ENCODE results near the gene EEF1A1. TPM values are rescaled to one million over a fixed set of nuclear protein-coding genes. Genes with fewer than 3 reads are reported as not detected.
A peak's percentile ranks its signal among the peaks of the same experiment; 100 is the strongest.
"Not testable (repeated sequence)": the region's sequence is repeated elsewhere in the genome, so short reads cannot be mapped to it uniquely, and the experiment has no call there.

EEF1A1 gene
- total RNA-seq, 1 experiment from 2014 or later = 7,052 TPM

- no peaks in the 10 kb centered on the region for H3K4me1 Mint-ChIP-seq (ENCODE audit: low read depth, unreplicated experiment)
- CTCF ChIA-PET = interaction anchor here (0.6 kb wide), 1 partner anchor 35 kb away, joined by 4 read pairs; no protein-coding TSS in a partner anchor
- BruUV-seq (replicated peaks) = no TSS peak
- peaks cover 2% of the 10 kb centered on the region for H3K9me3 Mint-ChIP-seq (ENCODE audit: low read depth, unreplicated experiment)
- TF ChIP-seq CTCF (IDR thresholded peaks at IDR 0.05; ENCODE audit: unreplicated experiment) = no peak
- peak overlapping the region; percentile 34 for H3K27ac Mint-ChIP-seq (ENCODE audit: unreplicated experiment)
- intact Hi-C loops (cut with micrococcal nuclease; ENCODE audit: unreplicated experiment) = no loop called here
- peaks cover 50% of the 10 kb centered on the region for H3K36me3 Mint-ChIP-seq (ENCODE audit: insufficient read depth, unreplicated experiment)
- no peaks in the 10 kb centered on the region for H3K27me3 Mint-ChIP-seq (ENCODE audit: unreplicated experiment)
- DNase-seq = no peak
- no peak overlapping the region for H3K4me3 Mint-ChIP-seq (ENCODE audit: low read depth, unreplicated experiment)
Measured at GRCh38 chr6:73509851-73510250, 11.0 kb downstream of the EEF1A1 start.

GRCh38 chr6:73508776-73509175 lies 12.1 kb downstream of the EEF1A1 start:
- H3K9me3 Mint-ChIP-seq (ENCODE audit: low read depth, unreplicated experiment) = peaks cover 2% of the 10 kb centered on the region
- peaks cover 39% of the 10 kb centered on the region for H3K36me3 Mint-ChIP-seq (ENCODE audit: insufficient read depth, unreplicated experiment)

GRCh38 chr6:73506246-73506645 lies 14.6 kb downstream of the EEF1A1 start:
- Mint-ChIP-seq H3K4me1 (ENCODE audit: low read depth, unreplicated experiment) (no peaks in the 10 kb centered on the region), H3K9me3 (ENCODE audit: low read depth, unreplicated experiment) (peaks cover 2% of the 10 kb centered on the region), H3K4me3 (ENCODE audit: low read depth, unreplicated experiment) (no peak overlapping the region), H3K27me3 (ENCODE audit: unreplicated experiment) (no peaks in the 10 kb centered on the region), H3K27ac (ENCODE audit: unreplicated experiment) (no peak overlapping the region), H3K36me3 (ENCODE audit: insufficient read depth, unreplicated experiment) (peaks cover 28% of the 10 kb centered on the region)
- no peak for DNase-seq
- intact Hi-C loops (cut with micrococcal nuclease; ENCODE audit: unreplicated experiment) = no loop called here
- CTCF ChIA-PET = no interaction called here
- no TSS peak for BruUV-seq (replicated peaks)
- TF ChIP-seq CTCF (IDR thresholded peaks at IDR 0.05; ENCODE audit: unreplicated experiment) = no peak

More at GRCh38 chr6:73508776-73509175, 12.1 kb downstream of the EEF1A1 start:
- DNase-seq = no peak
- no peak overlapping the region for H3K27ac Mint-ChIP-seq (ENCODE audit: unreplicated experiment)
- CTCF ChIA-PET = interaction anchor here (0.6 kb wide), 1 partner anchor 44 kb away, joined by 4 read pairs; no protein-coding TSS in a partner anchor
- intact Hi-C loops (cut with micrococcal nuclease; ENCODE audit: unreplicated experiment) = no loop called here
- H3K4me1 Mint-ChIP-seq (ENCODE audit: low read depth, unreplicated experiment) = no peaks in the 10 kb centered on the region
- H3K4me3 Mint-ChIP-seq (ENCODE audit: low read depth, unreplicated experiment) = no peak overlapping the region
- H3K27me3 Mint-ChIP-seq (ENCODE audit: unreplicated experiment) = no peaks in the 10 kb centered on the region
- no TSS peak for BruUV-seq (replicated peaks)
- TF ChIP-seq CTCF (IDR thresholded peaks at IDR 0.05; ENCODE audit: unreplicated experiment) = no peak

- DNase-seq; H3K9me3 Mint-ChIP-seq (ENCODE audit: low read depth, unreplicated experiment); H3K27ac Mint-ChIP-seq (ENCODE audit: unreplicated experiment); H3K27me3 Mint-ChIP-seq (ENCODE audit: unreplicated experiment); H3K4me1 Mint-ChIP-seq (ENCODE audit: low read depth, unreplicated experiment); H3K4me3 Mint-ChIP-seq (ENCODE audit: low read depth, unreplicated experiment); BruUV-seq (replicated peaks); intact Hi-C loops (cut with micrococcal nuclease; ENCODE audit: unreplicated experiment); CTCF ChIA-PET: not testable (repeated sequence)
- peaks cover 28% of the 10 kb centered on the region for H3K36me3 Mint-ChIP-seq (ENCODE audit: insufficient read depth, unreplicated experiment)
Measured at GRCh38 chr6:73505705-73506104, 15.1 kb downstream of the EEF1A1 start.

- intact Hi-C loops (cut with micrococcal nuclease; ENCODE audit: unreplicated experiment) = no loop called here
Measured at GRCh38 chr6:73505142-73505541, 15.7 kb downstream of the EEF1A1 start.

More at GRCh38 chr6:73505142-73505541, 15.7 kb downstream of the EEF1A1 start:
- Mint-ChIP-seq H3K27ac (ENCODE audit: unreplicated experiment) (no peak overlapping the region), H3K27me3 (ENCODE audit: unreplicated experiment) (no peaks in the 10 kb centered on the region), H3K4me1 (ENCODE audit: low read depth, unreplicated experiment) (no peaks in the 10 kb centered on the region), H3K4me3 (ENCODE audit: low read depth, unreplicated experiment) (no peak overlapping the region), H3K9me3 (ENCODE audit: low read depth, unreplicated experiment) (peaks cover 2% of the 10 kb centered on the region), H3K36me3 (ENCODE audit: insufficient read depth, unreplicated experiment) (peaks cover 28% of the 10 kb centered on the region)
- DNase-seq = no peak
- CTCF ChIA-PET = no interaction called here
- no TSS peak for BruUV-seq (replicated peaks)
- TF ChIP-seq CTCF (IDR thresholded peaks at IDR 0.05; ENCODE audit: unreplicated experiment) = no peak

All from Calu3 (cell line).